Stomach (tissue), 4 donors: ENCODE data around the gene KRTAP10-6.

ENCODE experiments used
- CTCF ChIP-seq, 7 experiments: fragments of 450-650 bp in 4 of 7; fragments of 200-600 bp in 3 of 7; sonication (generic) in 3 of 7; IDR thresholded peaks; one replicate each; pipeline ENCODE4 v1.5.1; 2016 to 2019; ENCODE audit warnings: antibody characterized with exemption in 7 of 7, control low read depth in 2 of 7, mild to moderate bottlenecking in 1 of 7
- EP300 ChIP-seq: sonication (generic); formaldehyde crosslinking; IDR thresholded peaks from one replicate; pipeline ENCODE4 v1.6.1; 2017; ENCODE audit warnings: antibody characterized with exemption
- POLR2A ChIP-seq, 4 donors: fragments of 450-650 bp; IDR thresholded peaks; one replicate each; pipeline ENCODE4 v1.6.1; 2016; ENCODE audit warnings: antibody characterized with exemption in 4 of 4, control low read depth in 2 of 4, mild to moderate bottlenecking in 1 of 4, moderate library complexity in 1 of 4
- POLR2AphosphoS5 ChIP-seq, 3 donors: sonication (generic); formaldehyde crosslinking; IDR thresholded peaks; one replicate each; pipeline ENCODE4 v1.6.1; 2016; ENCODE audit warnings: antibody characterized with exemption in 3 of 3

GRCh38 chr21:44626262-44626661 is 34.0 kb upstream of the KRTAP10-6 start:
- TF ChIP-seq POLR2A (IDR thresholded peaks at IDR 0.05) (no peak), CTCF (IDR thresholded peaks at IDR 0.05) (no peak), EP300 (no peak), POLR2AphosphoS5 (IDR thresholded peaks at IDR 0.05) (no peak)
